Retinal pigment epithelial cell (primary cell): ENCODE results near the gene DTD1.

Experiments used
- DNase-seq: peaks from one replicate; pipeline ENCODE4 v3.0.0-alpha.2; 2010; ENCODE audit warnings: low read depth
- H3K4me3 ChIP-seq: 2 replicates; pipeline ENCODE4 v1.5.1; 2011; ENCODE audit warnings: mild to moderate bottlenecking, low read length, control low read depth, moderate library complexity
- CTCF ChIP-seq: conservative IDR thresholded peaks from 2 replicates; pipeline ENCODE4 v1.5.1; 2011; ENCODE audit warnings: low read depth, low read length, control low read depth, inconsistent platforms

Gene DTD1

GRCh38 chr20:18653736-18654447, 66.0 kb downstream of the DTD1 start:
- no peak overlapping the region for H3K4me3 ChIP-seq
- no peak for TF ChIP-seq CTCF
- DNase-seq = no peak

- no peak overlapping the region for H3K4me3 ChIP-seq
- TF ChIP-seq CTCF = no peak
- DNase-seq = no peak
These were observed 66.6 kb downstream of the DTD1 start for GRCh38 chr20:18654448-18654773.

- no peak overlapping the region for H3K4me3 ChIP-seq
- no peak for TF ChIP-seq CTCF
- peak; percentile 29 for DNase-seq
These were observed 69.7 kb downstream of the DTD1 start for GRCh38 chr20:18657575-18657974.

- DNase-seq = no peak
- H3K4me3 ChIP-seq = no peak overlapping the region
- no peak for TF ChIP-seq CTCF
These were observed 74.6 kb downstream of the DTD1 start for GRCh38 chr20:18662279-18663040.

GRCh38 chr20:18663932-18664331, 76.1 kb downstream of the DTD1 start:
- no peak overlapping the region for H3K4me3 ChIP-seq
- TF ChIP-seq CTCF = no peak
- DNase-seq = no peak

GRCh38 chr20:18665135-18665534, 77.3 kb downstream of the DTD1 start:
- DNase-seq = no peak
- no peak for TF ChIP-seq CTCF
- H3K4me3 ChIP-seq = no peak overlapping the region
